IPS-15b (cell line): ENCODE data around the gene KLKB1.

Experiments used
- H3K27me3 ChIP-seq: one replicate; pipeline ENCODE4 v1.6.1; 2013; ENCODE audit warnings: low read length; ENCODE audit not compliant: control insufficient read depth, insufficient read depth
- H3K36me3 ChIP-seq: one replicate; pipeline ENCODE4 v1.6.1; 2013; ENCODE audit warnings: low read length; ENCODE audit not compliant: control insufficient read depth, insufficient read depth
- H3K4me1 ChIP-seq: one replicate; pipeline ENCODE4 v1.6.1; 2013; ENCODE audit warnings: mild to moderate bottlenecking, low read length; ENCODE audit not compliant: control insufficient read depth, insufficient read depth
- H3K4me3 ChIP-seq: one replicate; pipeline ENCODE4 v1.5.1; 2013; ENCODE audit warnings: low read depth, low read length
- H3K9ac ChIP-seq: one replicate; pipeline ENCODE4 v1.6.1; 2013; ENCODE audit warnings: low read depth, mild to moderate bottlenecking, low read length
- H3K9me3 ChIP-seq: one replicate; pipeline ENCODE4 v1.6.1; 2013; ENCODE audit warnings: mild to moderate bottlenecking, low read length; ENCODE audit not compliant: control insufficient read depth, insufficient read depth

Gene KLKB1

DNA sequence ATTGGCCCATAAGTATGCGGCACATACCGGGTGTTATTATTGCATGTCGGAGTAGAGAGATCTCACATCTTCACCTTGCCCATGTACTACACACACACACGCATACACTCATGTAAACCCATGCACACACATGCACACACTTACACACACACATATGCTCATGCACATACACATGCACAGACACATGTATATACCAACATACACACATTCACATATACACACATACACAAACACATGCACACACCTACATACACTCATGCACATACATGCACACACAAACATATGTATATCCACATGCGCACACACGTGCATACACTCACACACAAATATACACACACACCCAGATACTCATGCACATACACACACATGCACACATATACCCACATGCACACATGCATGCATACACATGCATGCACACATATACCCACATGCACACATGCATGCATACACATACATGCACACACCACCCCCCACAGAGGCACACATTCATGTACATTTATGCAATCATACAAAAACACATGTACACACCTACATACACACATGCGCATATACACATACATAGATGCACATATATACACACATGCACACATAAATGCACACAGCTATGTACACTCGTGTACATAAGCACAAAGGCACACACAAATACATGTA lies 24.7 kb upstream of the KLKB1 start:
- no peak overlapping the region for H3K4me3 ChIP-seq
- no peaks in the 10 kb centered on the region for H3K27me3 ChIP-seq
- no peaks in the 10 kb centered on the region for H3K9me3 ChIP-seq
- no peaks in the 10 kb centered on the region for H3K4me1 ChIP-seq
- H3K36me3 ChIP-seq = no peaks in the 10 kb centered on the region
- H3K9ac ChIP-seq = no peak overlapping the region

DNA sequence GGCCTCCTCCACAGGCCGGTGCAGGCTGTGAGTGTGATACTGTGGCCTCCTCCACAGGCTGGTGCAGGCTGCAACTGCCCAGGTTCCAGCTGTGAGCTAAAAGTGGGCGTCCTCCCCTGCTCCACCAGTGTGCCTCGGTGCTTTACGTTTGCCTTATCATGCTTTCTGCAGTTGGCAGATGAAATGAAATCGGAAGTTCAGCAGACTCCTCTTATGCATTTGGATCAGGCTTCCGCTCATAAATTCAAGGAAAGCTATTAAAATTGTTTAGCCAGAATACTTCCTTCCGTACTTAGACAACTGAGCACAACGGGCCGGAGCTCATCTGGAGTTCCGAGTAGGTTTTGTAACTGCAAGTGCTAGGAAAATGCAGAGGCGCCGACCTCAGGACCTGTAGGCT lies 23.9 kb upstream of the KLKB1 start:
- H3K9ac ChIP-seq = peak overlapping the region; percentile 10
- no peaks in the 10 kb centered on the region for H3K9me3 ChIP-seq
- no peaks in the 10 kb centered on the region for H3K27me3 ChIP-seq
- H3K36me3 ChIP-seq = no peaks in the 10 kb centered on the region
- H3K4me3 ChIP-seq = no peak overlapping the region
- H3K4me1 ChIP-seq = no peaks in the 10 kb centered on the region

DNA sequence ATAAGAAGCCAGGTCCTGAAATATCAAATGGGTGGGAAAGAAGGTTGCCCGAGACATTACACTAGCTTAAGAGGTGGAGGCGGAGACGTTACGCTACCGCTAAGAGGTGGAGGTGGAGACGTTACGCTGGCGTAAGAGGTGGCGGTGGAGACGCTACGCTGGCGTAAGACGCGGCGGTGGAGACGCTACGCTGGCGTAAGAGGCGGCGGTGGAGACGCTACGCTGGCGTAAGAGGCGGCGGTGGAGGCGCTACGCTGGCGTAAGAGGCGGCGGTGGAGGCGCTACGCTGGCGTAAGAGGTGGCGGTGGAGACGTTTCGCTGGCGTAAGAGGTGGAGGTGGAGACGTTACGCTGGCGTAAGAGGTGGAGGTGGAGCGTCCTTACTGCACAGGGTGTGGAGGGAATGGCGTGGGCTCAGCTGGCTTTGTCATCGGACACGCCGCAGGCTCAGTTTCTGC lies 23.2 kb upstream of the KLKB1 start:
- no peak overlapping the region for H3K4me3 ChIP-seq
- no peak overlapping the region for H3K9ac ChIP-seq
- H3K4me1 ChIP-seq = no peaks in the 10 kb centered on the region
- no peaks in the 10 kb centered on the region for H3K27me3 ChIP-seq
- H3K9me3 ChIP-seq = no peaks in the 10 kb centered on the region
- H3K36me3 ChIP-seq = no peaks in the 10 kb centered on the region

DNA sequence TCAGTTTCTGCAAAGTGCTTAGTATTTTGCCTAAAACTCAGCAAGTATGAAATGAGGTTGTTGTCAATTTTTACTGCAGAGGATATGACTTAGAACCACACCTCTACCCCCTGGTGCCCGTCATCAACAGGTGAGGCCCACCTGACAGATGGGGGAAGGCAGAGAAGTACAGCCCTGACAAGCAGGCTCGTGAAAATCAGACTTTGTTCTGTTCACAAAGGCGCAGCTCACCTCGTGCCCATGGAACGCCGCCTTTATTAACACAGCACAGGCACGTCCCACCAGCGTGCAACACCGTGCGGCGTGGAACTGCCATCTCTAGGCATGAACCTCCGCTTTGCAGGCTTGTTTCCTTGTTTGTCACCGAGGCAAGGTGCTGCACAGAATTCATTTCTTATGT lies 22.6 kb upstream of the KLKB1 start:
- H3K9me3 ChIP-seq = no peaks in the 10 kb centered on the region
- no peaks in the 10 kb centered on the region for H3K4me1 ChIP-seq
- no peak overlapping the region for H3K9ac ChIP-seq
- H3K4me3 ChIP-seq = no peak overlapping the region
- no peaks in the 10 kb centered on the region for H3K27me3 ChIP-seq
- H3K36me3 ChIP-seq = no peaks in the 10 kb centered on the region

DNA sequence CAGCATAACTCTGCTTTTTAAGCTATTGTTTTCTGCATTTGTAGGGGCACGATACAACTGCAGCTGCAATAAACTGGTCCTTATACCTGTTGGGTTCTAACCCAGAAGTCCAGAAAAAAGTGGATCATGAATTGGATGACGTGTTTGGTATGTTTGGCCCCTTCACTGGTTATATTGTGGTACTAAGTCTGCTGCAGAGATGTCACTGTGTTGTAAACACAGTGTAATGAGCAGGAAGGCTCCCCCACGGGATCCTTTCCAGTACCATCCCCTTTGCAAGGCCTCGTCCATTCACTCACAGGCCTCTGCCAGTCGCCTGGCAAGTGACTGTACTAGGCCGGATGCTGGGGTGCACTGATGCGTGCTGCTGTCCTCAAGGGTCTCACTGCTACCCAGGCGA lies 22.2 kb upstream of the KLKB1 start:
- Histone ChIP-seq H3K36me3 (no peaks in the 10 kb centered on the region), H3K9me3 (no peaks in the 10 kb centered on the region), H3K27me3 (no peaks in the 10 kb centered on the region), H3K9ac (no peak overlapping the region), H3K4me1 (no peaks in the 10 kb centered on the region), H3K4me3 (no peak overlapping the region)

DNA sequence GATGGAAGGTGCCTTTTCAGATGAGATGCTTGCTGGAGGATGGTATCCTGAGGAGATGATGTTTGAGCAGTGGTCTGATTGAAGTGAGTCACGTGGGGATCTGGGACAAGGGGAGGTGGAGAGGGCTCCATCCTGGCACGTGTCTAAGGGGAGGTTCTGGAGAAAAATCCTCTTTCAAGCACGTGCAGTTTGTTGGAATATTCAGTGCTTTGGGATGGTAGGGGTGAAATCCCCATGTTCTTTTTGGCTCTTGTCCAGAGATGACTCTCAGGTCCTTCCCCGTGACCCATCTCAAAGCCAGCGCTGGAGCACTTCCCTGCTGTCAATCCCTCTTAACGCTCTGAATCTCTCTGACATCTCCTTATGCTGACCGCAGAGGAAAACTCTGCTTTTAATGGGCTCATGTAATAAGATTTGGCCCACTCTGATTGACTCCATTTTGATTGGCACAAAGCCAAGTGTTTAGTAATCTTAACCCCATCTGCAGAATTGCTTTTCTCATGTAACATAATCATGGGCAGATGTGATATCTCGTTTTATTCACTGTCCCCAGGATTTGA lies 10.8 kb upstream of the KLKB1 start:
- no peaks in the 10 kb centered on the region for H3K36me3 ChIP-seq
- no peaks in the 10 kb centered on the region for H3K27me3 ChIP-seq
- H3K4me3 ChIP-seq = no peak overlapping the region
- H3K9me3 ChIP-seq = no peaks in the 10 kb centered on the region
- H3K4me1 ChIP-seq = no peaks in the 10 kb centered on the region
- H3K9ac ChIP-seq = no peak overlapping the region

DNA sequence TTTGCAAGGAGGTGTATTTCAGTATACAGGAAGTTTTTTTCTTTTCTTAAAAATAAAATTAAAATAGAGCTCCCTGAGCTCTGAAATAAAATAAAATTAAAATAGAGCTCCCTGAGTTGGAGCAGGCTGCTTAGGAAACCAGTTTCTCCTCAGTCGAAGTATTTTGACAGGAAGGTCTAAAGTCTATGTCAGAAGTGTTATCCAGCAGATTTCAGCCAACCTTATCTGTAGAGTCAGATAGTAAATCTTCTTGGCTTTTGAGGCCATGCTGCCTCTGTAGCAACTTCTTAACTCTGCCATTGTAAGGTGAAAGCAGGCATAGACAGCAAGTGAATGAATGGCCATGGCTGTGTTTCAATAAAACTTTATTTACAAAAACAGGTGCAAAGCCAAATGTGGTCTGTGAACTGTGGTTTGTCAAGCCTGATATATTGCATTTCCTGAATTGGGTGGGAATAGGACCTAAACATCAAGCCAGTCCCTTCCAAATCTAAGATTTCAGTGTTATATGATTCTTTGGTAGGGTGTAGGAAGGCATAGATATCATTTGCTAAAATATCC lies 9.5 kb upstream of the KLKB1 start:
- Histone ChIP-seq H3K27me3 (no peaks in the 10 kb centered on the region), H3K4me3 (no peak overlapping the region), H3K4me1 (no peaks in the 10 kb centered on the region), H3K36me3 (no peaks in the 10 kb centered on the region), H3K9ac (no peak overlapping the region), H3K9me3 (peaks cover 4% of the 10 kb centered on the region)

DNA sequence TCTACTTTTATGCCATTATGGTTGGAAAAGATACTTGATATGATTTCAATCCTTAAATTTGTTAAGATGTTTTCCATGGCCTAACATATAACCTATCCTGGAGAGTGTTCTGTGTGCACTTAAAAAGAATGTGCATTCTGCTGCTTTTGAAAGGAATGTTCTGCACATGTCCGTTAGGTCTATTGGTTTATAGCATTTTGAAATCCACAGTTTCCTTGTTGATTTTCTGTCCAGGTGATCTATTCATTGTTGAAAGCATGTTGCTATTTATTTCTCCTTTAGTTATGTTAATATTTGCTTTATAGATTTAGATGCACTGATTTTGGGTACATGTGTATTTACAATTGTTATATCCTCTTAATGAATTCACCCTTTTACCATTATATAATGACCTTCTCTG lies 5.7 kb upstream of the KLKB1 start:
- Histone ChIP-seq H3K4me3 (no peak overlapping the region), H3K36me3 (peaks cover 2% of the 10 kb centered on the region), H3K27me3 (no peaks in the 10 kb centered on the region), H3K9me3 (peaks cover 13% of the 10 kb centered on the region), H3K4me1 (no peaks in the 10 kb centered on the region), H3K9ac (no peak overlapping the region)

DNA sequence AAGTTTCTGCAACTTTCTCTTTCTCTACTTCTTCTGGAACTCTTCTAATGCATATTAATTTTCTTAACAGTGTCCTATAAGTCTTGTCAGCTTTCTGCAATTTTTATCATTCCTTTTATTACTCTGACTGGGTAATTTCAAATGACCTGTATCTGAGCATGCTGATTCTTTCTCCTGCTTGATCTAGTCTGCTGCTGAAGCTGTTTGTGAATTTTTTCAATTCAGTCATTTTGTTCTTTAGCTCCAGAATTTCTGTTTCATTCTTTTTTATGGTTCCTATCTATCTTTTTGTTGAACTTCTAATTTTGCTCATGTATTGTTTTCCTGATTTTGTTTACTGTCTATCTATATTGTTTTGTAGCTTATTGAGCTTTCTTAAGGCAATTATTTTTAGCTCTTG lies 1.5 kb upstream of the KLKB1 start:
- Histone ChIP-seq H3K36me3 (peaks cover 2% of the 10 kb centered on the region), H3K4me3 (no peak overlapping the region), H3K9me3 (peaks cover 13% of the 10 kb centered on the region), H3K27me3 (no peaks in the 10 kb centered on the region), H3K9ac (no peak overlapping the region), H3K4me1 (no peaks in the 10 kb centered on the region)

DNA sequence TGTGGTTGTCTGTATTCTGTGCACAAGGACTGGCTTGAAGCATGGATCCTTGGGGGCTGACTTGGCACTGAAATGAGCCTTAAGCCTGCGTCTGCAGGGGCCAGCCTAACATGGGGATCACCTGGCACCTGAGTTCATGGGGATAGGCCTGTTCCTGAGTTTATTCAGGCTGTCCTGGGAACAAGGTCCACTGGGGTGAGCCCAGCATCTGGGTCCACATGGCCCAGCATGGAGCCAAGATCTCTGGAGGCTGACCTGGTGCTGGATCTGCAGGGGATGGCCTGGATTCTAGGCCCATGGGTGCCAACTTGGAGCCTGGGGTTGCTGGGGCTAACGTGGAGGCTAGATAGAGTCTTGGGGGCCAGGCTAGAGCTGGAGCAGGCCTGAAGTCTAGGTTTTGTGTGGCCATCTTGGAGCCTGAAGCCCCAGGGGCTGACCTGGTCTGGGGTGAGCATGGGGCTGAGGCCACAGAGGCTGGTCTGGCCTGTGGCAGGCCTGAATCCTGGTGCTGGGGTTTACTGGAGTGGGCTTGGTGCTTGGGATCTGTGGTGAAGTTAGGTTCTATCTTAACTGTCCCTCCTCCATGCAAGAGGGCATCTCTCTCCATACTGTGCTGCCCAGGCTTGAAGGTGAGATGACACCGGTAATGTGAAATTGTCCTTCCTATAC lies 652 bp upstream of the KLKB1 start:
- Histone ChIP-seq H3K4me1 (no peaks in the 10 kb centered on the region), H3K9me3 (peaks cover 13% of the 10 kb centered on the region), H3K27me3 (no peaks in the 10 kb centered on the region), H3K36me3 (peaks cover 2% of the 10 kb centered on the region), H3K9ac (no peak overlapping the region), H3K4me3 (no peak overlapping the region)

DNA sequence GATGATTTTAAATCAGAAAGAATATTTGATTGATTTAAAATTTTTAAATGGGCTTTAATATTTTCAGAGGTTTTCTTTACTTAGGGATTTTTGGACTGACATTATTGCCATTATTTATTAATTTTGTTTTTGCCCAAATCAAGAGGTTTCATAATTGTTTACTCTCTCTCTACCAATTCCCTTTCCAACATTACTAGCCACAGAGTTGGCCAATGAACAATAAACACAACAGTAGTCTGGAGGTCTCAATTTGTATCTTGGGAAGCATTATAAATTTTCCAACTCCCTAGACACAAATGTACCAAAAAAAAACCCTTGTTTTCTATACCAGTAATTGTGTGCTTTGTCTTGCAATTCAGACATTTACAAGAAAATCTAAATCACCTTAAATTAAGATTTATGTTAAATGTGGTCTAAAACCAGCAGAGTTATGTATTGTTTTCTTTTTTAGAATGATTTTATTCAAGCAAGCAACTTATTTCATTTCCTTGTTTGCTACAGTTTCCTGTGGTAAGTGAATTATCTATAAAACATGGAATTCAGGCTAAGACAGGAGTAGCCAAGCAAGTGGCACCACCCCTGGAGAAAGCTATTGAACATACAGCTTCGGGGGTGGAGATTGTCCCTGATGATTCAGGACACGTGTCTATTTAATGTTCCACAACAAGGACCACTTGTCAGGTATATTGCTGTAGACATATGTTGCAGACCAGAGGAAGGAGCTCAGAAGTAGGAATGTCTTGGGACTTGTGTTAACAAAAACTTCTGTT lies 622 bp downstream of the KLKB1 start:
- Histone ChIP-seq H3K9me3 (peaks cover 9% of the 10 kb centered on the region), H3K9ac (no peak overlapping the region), H3K4me3 (no peak overlapping the region), H3K4me1 (peaks cover 3% of the 10 kb centered on the region), H3K27me3 (no peaks in the 10 kb centered on the region), H3K36me3 (peaks cover 2% of the 10 kb centered on the region)
